HG03108 (cell line): ENCODE results near the gene ACP4.

ENCODE experiments used
- ATAC-seq: cut with Tn5 transposase; IDR thresholded peaks from one replicate; pipeline ENCODE4 v1.9.1; 2021; ENCODE audit warnings: moderate library complexity; ENCODE audit not compliant: unreplicated experiment

ACP4 gene

GRCh38 chr19:50820549-50821247 is 30.5 kb downstream of the ACP4 start:
- no peak for ATAC-seq

- no peak for ATAC-seq
Measured at GRCh38 chr19:50821248-50821612, 31.0 kb downstream of the ACP4 start.

DNA sequence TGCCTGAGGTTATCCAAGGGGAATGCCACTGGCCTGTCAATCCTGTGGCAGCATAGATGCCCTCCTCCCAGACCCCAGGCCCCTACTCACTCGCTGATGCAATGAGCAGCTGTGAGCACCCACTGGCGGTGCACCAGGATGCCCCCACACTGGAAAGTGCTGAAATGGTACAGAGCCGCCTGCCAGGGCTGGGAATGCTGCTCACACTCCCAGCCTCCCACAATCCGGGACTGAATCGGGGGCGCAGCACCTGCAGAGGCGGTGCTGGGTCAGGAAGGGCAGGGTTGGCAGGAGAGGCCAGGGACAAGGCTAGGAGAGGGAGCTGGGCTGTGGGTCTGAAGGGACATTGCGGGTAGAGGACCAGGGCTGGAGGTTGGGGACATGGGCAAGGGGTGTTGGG is 31.4 kb downstream of the ACP4 start:
- ATAC-seq, result no peak

DNA sequence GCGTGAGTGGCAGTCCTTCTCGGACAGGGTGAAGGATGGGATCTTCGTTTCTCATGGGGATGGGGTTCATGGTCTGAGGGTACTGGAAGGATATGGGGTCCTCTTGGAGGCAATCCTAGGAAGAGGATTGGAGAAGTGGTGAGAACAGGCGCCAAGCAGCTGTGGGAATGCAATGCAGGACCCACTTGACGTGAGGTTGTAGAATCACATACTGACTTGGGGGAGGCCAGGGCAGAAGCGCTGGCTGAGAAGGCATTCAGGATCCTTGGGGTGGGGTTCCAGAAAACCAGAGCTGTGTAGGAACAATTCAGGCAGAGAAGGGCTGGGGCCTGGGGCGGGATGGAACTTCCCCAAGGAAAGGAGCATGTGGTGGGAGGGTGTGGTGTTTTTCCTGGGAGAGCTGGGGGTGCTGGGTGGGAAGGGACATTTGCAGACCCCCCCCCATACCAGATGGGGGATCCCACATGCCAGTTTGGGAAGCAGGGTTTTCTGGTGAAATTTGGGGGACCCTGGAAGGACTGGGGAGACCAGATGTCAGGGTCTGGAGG is 32.5 kb downstream of the ACP4 start:
- ATAC-seq, result no peak

- ATAC-seq, result no peak
Measured at GRCh38 chr19:50823389-50824042, 33.3 kb downstream of the ACP4 start, which contains the start of gene KLK1. Gene KLK1 (minus strand): TSS chr19:50823787. CDS start chr19:50823748, 39 bp downstream.

DNA sequence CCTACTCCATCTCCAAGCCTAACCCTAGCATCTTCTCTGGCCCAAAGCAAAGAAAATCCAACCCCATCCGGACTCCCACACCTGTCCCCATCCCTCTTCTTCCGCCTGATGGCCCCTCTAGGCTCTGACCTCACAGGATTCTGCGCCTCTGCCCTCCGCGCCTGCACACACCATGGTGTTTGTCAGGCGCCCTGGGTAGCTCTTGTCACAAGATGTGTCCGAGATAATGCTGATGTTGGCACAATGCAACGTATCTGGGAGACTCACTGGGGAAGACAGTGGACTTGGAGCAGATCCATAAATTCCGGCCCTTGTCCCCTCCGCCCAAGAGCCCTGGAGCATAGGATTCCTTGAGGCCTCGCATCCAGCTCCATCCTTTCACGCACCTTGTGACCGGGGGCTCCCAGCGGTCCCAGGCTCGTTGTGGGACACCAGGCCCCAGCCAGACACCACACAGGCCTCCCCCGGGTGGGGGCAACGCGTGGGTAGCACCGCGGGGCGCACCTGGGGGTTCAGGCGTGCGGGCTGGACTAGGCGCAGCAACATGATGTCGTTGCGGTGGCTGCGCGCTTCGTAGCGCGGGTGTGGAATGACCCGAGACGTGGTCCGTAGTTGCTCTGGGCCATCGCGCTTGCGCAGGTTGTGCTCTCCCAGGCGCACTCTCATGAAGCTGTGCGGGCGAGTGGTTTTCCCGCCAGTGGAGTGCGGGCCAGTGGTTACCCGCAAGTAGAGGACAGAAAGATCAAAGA is 36.5 kb downstream of the ACP4 start:
- ATAC-seq, result no peak

DNA sequence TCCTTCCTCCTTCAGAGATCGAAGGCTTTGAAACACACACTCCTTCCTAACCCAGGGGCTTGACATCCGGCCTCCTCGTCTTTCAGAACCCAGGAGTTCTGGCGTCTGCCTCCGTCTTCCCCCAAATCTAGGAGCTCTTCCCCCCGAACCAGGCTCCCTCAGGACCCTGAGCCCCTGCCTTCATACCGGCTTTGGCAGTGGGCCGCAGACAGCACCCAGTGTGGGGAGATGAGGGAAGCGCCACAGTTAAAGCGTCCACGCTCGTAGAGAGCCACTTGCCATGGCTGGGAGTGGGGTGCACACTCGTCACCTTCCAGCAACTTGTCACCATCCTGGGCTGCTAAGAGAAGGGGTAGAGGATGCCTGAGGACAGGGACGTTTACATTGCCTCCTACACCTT is 37.3 kb downstream of the ACP4 start:
- no peak for ATAC-seq

DNA sequence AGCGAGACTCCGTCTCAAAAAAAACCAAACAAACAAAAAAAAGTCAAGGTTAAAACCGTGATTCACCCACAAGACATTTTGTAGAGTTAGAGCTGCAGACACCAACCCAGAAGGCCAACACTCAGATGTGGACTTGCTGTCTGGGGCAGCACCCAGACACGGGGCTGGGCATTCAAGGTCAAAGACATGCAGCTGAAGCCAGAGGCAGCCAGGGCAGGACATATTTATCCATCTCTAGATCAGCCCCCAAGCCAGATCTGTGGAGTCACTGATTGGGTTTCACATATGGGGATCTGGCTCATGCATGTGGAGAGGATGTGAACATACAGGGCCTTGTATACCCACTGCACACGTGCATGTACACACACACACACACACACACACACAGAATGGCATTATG is 39.6 kb downstream of the ACP4 start:
- ATAC-seq, result no peak

GRCh38 chr19:50830266-50831025 is 40.2 kb downstream of the ACP4 start:
- ATAC-seq, result no peak

DNA sequence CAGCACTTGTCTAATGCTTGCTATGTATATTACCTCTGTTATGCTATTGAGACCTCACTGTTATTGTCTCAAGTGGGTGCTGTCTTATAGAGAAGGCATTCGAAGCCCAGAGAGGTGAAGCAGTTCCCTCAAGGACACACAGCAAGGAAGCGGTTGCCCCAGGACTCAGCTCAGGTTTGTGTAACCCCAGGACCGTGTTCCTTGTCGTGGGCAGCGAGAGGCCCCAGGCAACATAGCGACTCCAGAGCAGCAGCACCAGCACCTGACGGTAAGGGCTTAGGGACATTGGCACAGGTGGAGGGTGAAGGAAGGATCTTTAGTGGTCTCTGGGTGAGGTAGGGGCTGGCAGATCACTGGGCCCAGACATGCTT is 40.8 kb downstream of the ACP4 start:
- ATAC-seq, result no peak

- no peak for ATAC-seq
Measured at GRCh38 chr19:50832666-50833065, 42.5 kb downstream of the ACP4 start.

DNA sequence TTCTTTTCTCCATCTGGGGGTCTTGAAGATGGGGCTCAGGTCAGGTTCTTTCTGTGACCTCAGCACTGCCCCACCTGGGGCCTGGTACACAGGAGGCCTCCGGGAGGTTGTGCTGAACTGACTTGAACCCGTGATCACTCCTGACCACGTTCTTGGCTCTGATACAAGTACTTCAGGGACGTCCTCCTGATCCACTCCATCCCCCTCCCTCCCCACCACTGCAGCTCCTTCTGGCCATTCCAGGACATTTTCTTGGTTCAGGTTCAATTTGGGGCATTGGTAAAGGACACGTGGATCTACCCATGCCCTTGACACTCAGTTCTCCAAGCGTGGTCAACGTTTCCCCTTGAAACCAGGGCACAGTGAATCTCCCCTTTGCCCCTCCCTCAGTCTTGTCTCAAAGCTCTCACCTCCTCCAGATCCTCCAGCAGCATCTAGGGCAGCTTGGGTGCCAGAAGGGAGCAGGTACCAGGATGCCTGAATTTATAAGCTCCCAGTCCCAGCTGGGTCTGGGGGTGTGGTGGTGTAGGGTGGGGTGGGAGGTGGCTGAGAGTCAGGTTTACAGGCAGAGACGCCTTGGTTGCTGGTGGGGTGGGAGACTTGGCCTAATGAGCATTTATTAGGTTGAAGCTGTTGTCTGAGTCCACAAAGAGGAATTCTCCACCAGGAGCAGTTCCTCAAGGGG is 43.0 kb downstream of the ACP4 start, which contains the start of gene KLK15:
TSS of gene KLK15 (minus strand) at position 458 of the 685 bp plus-strand sequence. CDS start 2,082 bp downstream, outside the sequence.
- no peak for ATAC-seq

- ATAC-seq, result no peak
Measured at GRCh38 chr19:50833802-50834167, 43.6 kb downstream of the ACP4 start.

GRCh38 chr19:50835103-50835784 is 45.0 kb downstream of the ACP4 start:
- ATAC-seq, result no peak

- peak; percentile 72 for ATAC-seq
Measured at GRCh38 chr19:50835785-50836542, 45.7 kb downstream of the ACP4 start.

- no peak for ATAC-seq
Measured at GRCh38 chr19:50836543-50837195, 46.5 kb downstream of the ACP4 start.

DNA sequence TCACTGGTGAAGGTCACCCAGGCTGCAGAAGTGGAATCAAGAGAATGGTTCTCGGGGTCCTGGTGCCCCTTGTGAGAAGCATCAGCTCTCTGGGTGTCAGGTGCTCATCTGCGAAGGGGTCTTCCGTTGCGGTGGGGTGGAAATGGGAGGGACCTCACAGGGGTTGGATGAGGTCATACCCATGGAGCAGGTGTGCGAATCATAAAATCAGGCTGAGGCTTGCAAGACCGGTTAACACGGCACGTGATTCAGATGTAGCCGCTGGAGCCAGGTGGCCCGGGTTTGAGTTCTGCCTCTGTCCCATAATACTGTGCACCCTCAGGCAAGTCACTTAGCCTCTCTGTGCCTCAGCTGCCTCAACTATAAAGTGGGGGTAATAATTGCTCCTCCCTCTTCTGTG is 47.1 kb downstream of the ACP4 start:
- ATAC-seq, result no peak

DNA sequence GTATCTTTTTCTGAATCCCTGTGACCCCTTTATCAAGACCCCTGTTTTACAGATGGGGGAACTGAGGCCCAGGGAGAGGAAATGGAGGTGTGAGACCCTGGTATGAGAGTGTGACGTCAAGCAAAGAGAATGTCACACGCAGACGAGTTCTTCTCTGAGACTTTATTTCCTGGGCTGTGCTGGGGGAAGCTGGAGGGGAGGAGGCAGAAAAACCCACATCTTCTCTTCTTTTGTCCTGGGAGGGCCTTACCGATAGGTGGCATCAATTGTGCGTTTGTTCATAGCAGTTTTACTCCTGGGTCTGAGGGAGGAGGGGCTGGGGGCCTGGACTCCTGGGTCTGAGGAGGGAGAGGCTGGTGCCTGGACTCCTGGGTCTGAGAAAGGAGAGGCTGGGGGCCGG is 48.0 kb downstream of the ACP4 start:
- ATAC-seq, result no peak
